HG03575 (cell line): ENCODE data around the gene YKT6.

ENCODE experiments used
- ATAC-seq: cut with Tn5 transposase; IDR thresholded peaks from one replicate; pipeline ENCODE4 v1.9.1; 2021; ENCODE audit not compliant: unreplicated experiment, insufficient number of reproducible peaks, low FRiP score; ENCODE audit errors: extremely low read depth

The YKT6 gene

GRCh38 chr7:44244282-44244681 lies 43.5 kb downstream of the YKT6 start:
- no peak for ATAC-seq

- ATAC-seq, result no peak
Observed at GRCh38 chr7:44246396-44247113, 45.8 kb downstream of the YKT6 start.

- ATAC-seq, result no peak
Observed at GRCh38 chr7:44247868-44248651, 47.3 kb downstream of the YKT6 start.

GRCh38 chr7:44249639-44250234 lies 49.0 kb downstream of the YKT6 start:
- ATAC-seq, result no peak

- ATAC-seq, result no peak
Observed at GRCh38 chr7:44251269-44251668, 50.5 kb downstream of the YKT6 start.

- no peak for ATAC-seq
Observed at GRCh38 chr7:44251881-44252280, 51.1 kb downstream of the YKT6 start.

- no peak for ATAC-seq
Observed at GRCh38 chr7:44256459-44256858, 55.7 kb downstream of the YKT6 start.

- no peak for ATAC-seq
Observed at GRCh38 chr7:44257213-44257612, 56.4 kb downstream of the YKT6 start.

- ATAC-seq, result peak; percentile 85
Observed at GRCh38 chr7:44257618-44258422, 57.0 kb downstream of the YKT6 start.

- ATAC-seq, result no peak
Observed at GRCh38 chr7:44258423-44258760, 57.6 kb downstream of the YKT6 start.

- ATAC-seq, result no peak
Observed at GRCh38 chr7:44258865-44259546, 58.2 kb downstream of the YKT6 start.

GRCh38 chr7:44259547-44260457 lies 59.0 kb downstream of the YKT6 start:
- ATAC-seq, result no peak

GRCh38 chr7:44261240-44261639 lies 60.5 kb downstream of the YKT6 start:
- no peak for ATAC-seq

- ATAC-seq, result no peak
Observed at GRCh38 chr7:44262031-44262430, 61.3 kb downstream of the YKT6 start.

GRCh38 chr7:44263326-44264082 lies 62.7 kb downstream of the YKT6 start:
- ATAC-seq, result no peak
